ENCODE results near the gene FRAT1. TPM values are rescaled to one million over a fixed set of nuclear protein-coding genes. Genes with fewer than 3 reads are reported as not detected.
A peak's percentile ranks its signal among the peaks of the same experiment; 100 is the strongest.
"Not testable (repeated sequence)": the region's sequence is repeated elsewhere in the genome, so short reads cannot be mapped to it uniquely, and the experiment has no call there.

Gene FRAT1
- total RNA-seq, 4 donors from 2014 or later: 6.8 to 10.0 (median 8.5) TPM

- WGBS, 2 donors: 21 to 32% methylated on average over 5 of the region's 5 CpGs
- Histone ChIP-seq H3K9me3 (no peaks in the 10 kb centered on the region), H3K4me3 (no peak overlapping the region), H3K36me3 (peaks cover 0 to under 1% (median 0%) of the 10 kb centered on the region in 3 donors), H3K4me1 (peaks cover 0 to 49% (median 25%) of the 10 kb centered on the region in 4 donors), H3K27me3 (no peaks in the 10 kb centered on the region), H3K27ac (peak overlapping the region; percentile 46 to 97 (median 90))
- no peak for DNase-seq (ENCODE audit: low spot score in 2 of 2)
- TF ChIP-seq EP300 (IDR thresholded peaks at IDR 0.05): no peak
- TF ChIP-seq POLR2A (IDR thresholded peaks at IDR 0.05): no peak
- TF ChIP-seq CTCF (IDR thresholded peaks at IDR 0.05): no peak
Measured at GRCh38 chr10:97336446-97336845, 17.4 kb downstream of the FRAT1 start.

DNA sequence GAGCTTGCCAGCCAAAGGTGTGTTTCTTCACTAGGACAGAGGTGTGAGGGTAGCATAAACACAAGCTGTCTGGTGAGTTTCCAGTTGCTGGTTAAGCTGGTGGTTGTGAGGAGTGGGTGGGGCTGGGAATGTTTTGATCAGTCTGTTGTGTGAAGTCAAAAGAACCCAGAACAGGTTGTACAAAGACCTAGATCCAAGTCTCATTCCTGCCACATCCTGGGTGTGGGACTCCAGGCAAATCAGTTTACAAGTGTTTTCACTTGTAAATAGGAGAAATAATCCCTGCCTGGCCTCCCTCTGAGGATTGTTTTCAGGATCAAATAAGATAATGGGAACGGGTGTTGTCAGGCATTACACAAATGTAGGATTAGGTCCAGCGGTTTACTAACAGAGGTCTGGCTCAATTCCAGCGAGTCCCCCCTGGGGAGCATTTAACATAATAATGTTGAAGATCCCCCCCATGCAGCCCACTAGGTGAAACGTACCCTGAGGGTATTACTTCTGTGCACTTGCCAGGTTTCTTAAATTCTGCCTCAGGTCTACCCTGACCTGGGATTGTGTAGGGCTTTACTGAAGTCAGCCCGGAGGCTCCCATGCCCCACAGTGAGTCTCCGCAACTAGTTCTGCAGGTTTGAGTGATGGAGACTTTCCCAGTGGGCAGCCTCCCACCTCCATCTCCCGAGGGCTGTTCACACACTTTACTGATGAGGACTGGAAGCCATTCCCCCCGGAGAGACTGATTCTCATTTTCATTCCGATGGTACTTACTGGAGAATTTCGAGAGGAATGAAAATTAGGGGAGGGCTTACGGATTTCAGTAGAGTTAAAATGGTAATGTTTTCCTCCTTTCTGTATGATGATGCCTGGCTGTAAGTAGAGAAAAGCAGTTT lies 18.1 kb downstream of the FRAT1 start:
- TF ChIP-seq EP300 (IDR thresholded peaks at IDR 0.05) (peak in 1 of 2 donors; percentile 27), CTCF (IDR thresholded peaks at IDR 0.05) (no peak)
- Histone ChIP-seq H3K27me3 (no peaks in the 10 kb centered on the region), H3K36me3 (no peaks in the 10 kb centered on the region), H3K4me3 (no peak overlapping the region), H3K4me1 (peaks cover 0 to 42% (median 18%) of the 10 kb centered on the region in 4 donors), H3K9me3 (no peaks in the 10 kb centered on the region), H3K27ac (peak overlapping the region; percentile 46 to 97 (median 90))
- 8 to 17% methylated on average over 10 to 11 of the region's 11 CpGs for WGBS, 2 donors
- DNase-seq (ENCODE audit: low spot score in 2 of 2): peak in 1 of 2 donors; percentile 53

GRCh38 chr10:97338041-97338440 lies 19.0 kb downstream of the FRAT1 start:
- peaks cover 0 to 33% (median 12%) of the 10 kb centered on the region in 4 donors for H3K4me1 ChIP-seq
- 22 to 24% methylated on average over 5 of the region's 5 CpGs for WGBS, 2 donors
- no peaks in the 10 kb centered on the region for H3K9me3 ChIP-seq
- TF ChIP-seq POLR2A (IDR thresholded peaks at IDR 0.05) (no peak), EP300 (IDR thresholded peaks at IDR 0.05) (no peak), CTCF (IDR thresholded peaks at IDR 0.05) (no peak)
- DNase-seq (ENCODE audit: low spot score in 2 of 2): peak in 1 of 2 donors; percentile 14
- peak overlapping the region; percentile 46 to 97 (median 90) for H3K27ac ChIP-seq
- no peak overlapping the region for H3K4me3 ChIP-seq
- no peaks in the 10 kb centered on the region for H3K27me3 ChIP-seq
- H3K36me3 ChIP-seq: no peaks in the 10 kb centered on the region

- Histone ChIP-seq H3K9me3 (no peaks in the 10 kb centered on the region), H3K4me3 (no peak overlapping the region), H3K4me1 (peaks cover 0 to 19% (median 8%) of the 10 kb centered on the region in 4 donors), H3K27me3 (no peaks in the 10 kb centered on the region), H3K36me3 (no peaks in the 10 kb centered on the region), H3K27ac (no peak overlapping the region)
- 72 to 83% methylated on average over 2 of the region's 2 CpGs for WGBS, 2 donors
- no peak for DNase-seq (ENCODE audit: low spot score in 2 of 2)
- TF ChIP-seq EP300 (IDR thresholded peaks at IDR 0.05) (no peak), POLR2A (IDR thresholded peaks at IDR 0.05) (no peak), CTCF (IDR thresholded peaks at IDR 0.05) (no peak)
Measured at GRCh38 chr10:97341416-97341815, 22.3 kb downstream of the FRAT1 start.

DNA sequence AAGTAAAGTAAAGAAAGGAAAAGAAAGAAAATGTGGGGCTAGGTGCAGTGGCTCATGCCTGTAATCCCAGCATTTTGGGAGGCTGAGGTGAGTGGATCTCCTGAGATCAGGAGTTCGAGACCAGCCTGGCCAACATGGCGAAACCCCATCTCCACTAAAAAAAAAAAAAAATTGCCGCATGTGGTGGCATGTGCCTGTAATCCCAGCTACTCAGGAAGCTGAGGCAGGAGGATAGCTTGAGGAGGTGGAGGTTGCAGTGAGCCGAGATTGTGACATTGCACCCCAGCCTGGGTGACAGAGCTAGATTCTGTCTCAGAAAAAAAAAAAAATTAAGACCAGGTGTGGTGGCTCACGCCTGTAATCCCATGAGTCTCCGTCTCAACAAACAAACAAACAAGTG lies 24.6 kb downstream of the FRAT1 start:
- H3K27me3 ChIP-seq; DNase-seq (ENCODE audit: low spot score in 2 of 2); H3K36me3 ChIP-seq; H3K27ac ChIP-seq; H3K9me3 ChIP-seq; H3K4me3 ChIP-seq; H3K4me1 ChIP-seq: not testable (repeated sequence)
- WGBS, 2 donors: 91 to 92% methylated on average over 6 of the region's 6 CpGs
